Measurements from ENCODE around the gene NIM1K.

DNA sequence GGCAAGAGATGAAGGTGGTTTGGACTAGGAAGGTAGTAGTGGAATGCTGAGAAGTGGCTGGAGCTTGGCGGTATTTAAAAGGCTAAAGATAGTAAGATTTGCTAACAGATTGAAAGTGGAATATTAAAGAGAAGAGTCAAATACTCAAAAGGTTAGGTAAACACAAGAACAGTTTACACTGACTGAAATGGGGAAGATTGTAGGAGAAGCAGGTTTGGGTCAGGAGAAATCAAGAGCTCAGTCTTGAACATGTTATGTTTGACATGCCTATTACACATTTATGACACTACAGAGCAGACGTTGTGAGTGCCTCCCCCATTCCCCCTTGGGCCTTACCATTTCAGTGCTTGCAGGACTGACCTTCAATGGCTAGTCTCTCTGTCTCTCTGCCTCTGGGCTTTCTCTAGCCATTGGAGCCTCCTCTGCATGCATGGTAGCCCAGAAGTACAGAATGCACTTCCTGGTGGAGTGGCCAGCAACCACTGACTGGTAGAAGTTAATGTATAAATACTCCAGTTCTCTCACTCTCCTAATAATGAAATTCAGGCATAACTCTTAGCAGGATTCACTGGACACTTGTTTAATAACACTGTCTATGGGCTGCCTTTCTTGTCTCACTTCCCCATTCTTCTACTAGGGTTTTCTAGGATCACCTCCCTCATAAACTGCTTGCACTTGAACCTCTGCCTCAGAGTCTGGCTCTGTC, 64.4 kb downstream of the NIM1K start:
- TF ChIP-seq CTCF (IDR thresholded peaks at IDR 0.05), result no peak
- no peak for TF ChIP-seq POLR2A (IDR thresholded peaks at IDR 0.05)
